ENCODE data around the gene C1R.

DNA sequence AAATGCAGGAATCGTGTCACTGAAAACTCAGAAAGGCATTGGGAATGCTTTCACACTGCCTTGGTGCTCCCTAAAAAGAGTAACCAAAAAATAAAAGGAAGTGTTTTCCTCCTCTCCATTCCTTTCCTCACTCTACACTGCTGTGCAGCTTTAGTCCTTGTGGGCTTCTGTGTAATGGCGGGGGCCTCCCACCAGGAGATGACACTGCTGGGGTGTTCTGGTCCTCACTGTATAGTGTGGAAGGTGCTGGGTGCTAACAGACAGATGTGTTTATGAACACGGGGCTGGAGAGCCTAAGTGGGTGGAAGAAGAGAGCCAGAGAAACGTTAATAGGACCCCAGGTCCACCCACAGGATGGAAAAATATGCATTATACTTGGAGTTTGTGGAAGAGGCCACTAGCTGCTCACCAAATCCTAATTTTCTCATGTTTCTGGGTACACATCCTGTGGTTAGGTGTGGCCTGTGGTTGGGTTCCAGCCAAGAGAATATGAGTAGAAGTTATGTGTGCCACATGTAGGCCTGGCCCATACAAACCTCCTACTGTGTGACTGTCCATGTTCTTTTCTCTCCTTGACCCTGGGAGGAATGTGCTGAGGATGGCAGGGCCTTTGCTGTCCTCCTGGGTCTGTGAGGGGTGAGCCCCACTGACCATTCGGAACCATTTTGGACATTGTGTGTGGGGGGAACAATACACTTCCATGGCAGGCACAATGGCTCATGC lies 45.7 kb downstream of the C1R start:
- TF ChIP-seq, protein P1, sequence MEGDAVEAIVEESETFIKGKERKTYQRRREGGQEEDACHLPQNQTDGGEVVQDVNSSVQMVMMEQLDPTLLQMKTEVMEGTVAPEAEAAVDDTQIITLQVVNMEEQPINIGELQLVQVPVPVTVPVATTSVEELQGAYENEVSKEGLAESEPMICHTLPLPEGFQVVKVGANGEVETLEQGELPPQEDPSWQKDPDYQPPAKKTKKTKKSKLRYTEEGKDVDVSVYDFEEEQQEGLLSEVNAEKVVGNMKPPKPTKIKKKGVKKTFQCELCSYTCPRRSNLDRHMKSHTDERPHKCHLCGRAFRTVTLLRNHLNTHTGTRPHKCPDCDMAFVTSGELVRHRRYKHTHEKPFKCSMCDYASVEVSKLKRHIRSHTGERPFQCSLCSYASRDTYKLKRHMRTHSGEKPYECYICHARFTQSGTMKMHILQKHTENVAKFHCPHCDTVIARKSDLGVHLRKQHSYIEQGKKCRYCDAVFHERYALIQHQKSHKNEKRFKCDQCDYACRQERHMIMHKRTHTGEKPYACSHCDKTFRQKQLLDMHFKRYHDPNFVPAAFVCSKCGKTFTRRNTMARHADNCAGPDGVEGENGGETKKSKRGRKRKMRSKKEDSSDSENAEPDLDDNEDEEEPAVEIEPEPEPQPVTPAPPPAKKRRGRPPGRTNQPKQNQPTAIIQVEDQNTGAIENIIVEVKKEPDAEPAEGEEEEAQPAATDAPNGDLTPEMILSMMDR (IDR thresholded peaks at IDR 0.05), result no peak
- no peak for TF ChIP-seq POLR2AphosphoS5 (IDR thresholded peaks at IDR 0.05)
- TF ChIP-seq POLR2A (IDR thresholded peaks at IDR 0.05), result no peak

All from upper lobe of left lung (tissue), 4 donors.